Stimulated activated CD8-positive, alpha-beta memory T cell treated with anti-CD3 and anti-CD28 coated beads, Interleukin-15, amount 100 ng/mL, for 48 hours (primary cell): ENCODE results near the gene ZNF430.
"Not testable (repeated sequence)": the region's sequence is repeated elsewhere in the genome, so short reads cannot be mapped to it uniquely, and the experiment has no call there.

Experiments used
- DNase-seq, 2 donors: peaks; one replicate each; pipeline ENCODE4 v3.0.0-alpha.2; 2020; ENCODE audit warnings: low read depth in 2 of 2

The ZNF430 gene

GRCh38 chr19:21020298-21021227 is at the start of gene ZNF430:
ZNF430 (plus strand) TSS chr19:21020657; CDS start chr19:21020801, 144 bp downstream.
- DNase-seq: peak; percentile 89 to 91

GRCh38 chr19:20992788-20993187 is 27.7 kb upstream of the ZNF430 start:
- not testable (repeated sequence) for DNase-seq

DNA sequence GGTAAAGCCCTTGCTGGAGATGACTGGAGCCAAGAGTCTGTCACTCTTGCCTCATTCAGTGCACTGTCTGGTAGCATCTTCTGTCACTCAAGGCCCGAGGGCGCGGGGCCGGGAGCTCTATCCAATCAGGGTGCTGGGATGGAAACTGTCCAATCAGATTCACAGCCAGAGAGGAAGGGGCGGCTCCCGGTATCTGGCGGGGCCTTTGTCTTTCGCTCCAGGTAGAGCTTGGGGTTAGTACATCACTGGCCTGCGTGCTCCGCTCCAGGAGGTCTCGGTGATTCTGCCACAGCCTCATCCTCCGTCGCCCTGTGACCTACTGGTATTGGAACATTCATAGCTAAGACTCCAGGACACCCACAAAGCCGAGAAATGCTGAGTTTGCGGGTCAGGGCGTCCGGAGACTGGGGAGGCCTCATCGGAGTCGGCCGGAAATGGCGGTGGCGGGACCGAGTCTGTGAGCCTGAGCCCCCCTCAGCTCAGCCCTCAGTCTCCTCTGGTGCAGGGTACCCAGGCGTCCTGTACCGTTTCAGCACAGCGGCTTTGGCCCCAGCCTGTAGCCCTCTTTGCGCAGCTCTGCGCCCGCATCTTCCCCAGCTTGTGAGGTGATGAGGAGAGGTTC is 20.6 kb upstream of the ZNF430 start:
- peak; percentile 81 to 86 for DNase-seq

DNA sequence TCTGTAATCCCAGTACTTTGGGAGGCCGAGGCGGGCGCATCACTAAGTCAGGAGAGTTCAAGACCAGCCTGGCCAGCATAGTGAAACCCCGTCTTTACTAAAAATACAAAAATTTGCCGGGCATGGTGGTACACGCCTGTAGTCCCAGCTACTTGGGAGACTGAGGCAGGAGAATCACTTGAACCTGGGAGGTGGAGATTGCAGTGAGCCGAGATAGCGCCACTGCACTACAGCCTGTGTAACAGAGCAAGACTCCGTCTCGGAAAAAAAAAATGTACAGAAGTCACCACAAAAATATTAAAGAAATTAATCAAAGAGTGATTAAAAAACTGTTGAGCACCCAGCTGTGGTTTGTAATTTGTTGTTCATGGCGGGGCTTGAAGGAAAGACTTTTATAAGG is 781 bp downstream of the ZNF430 start:
- DNase-seq: not testable (repeated sequence)

DNA sequence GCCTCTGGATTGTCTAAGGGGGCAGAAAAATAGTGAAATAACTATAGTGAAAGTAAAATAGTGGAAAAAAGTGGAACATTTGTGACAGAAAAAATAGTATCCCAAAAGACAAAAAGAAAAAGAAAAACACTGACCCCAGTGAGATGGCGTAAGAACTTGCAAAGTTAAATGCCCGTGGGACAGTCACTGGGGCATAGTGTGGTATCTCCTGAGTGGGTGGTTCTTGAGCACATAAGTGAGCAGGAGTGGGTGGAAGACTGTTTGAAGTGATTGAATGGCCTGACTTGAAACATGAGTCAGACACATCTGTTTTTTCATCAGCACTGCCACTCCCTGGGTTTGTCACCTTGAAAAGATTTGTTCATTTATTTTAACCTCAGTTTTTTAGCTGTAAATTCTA is 2.5 kb downstream of the ZNF430 start:
- DNase-seq: peak in 1 of 2 donors; percentile 33

- DNase-seq: no peak
These were observed 3.4 kb downstream of the ZNF430 start for GRCh38 chr19:21023901-21024300.

- no peak for DNase-seq
These were observed 8.5 kb downstream of the ZNF430 start for GRCh38 chr19:21028969-21029268.

- DNase-seq: no peak
These were observed 24.6 kb downstream of the ZNF430 start for GRCh38 chr19:21045028-21045427.

- DNase-seq: no peak
These were observed 26.0 kb downstream of the ZNF430 start for GRCh38 chr19:21046489-21046888.

GRCh38 chr19:21047716-21048115 is 27.3 kb downstream of the ZNF430 start:
- no peak for DNase-seq

- DNase-seq: no peak
These were observed 32.4 kb downstream of the ZNF430 start for GRCh38 chr19:21052902-21053301.

DNA sequence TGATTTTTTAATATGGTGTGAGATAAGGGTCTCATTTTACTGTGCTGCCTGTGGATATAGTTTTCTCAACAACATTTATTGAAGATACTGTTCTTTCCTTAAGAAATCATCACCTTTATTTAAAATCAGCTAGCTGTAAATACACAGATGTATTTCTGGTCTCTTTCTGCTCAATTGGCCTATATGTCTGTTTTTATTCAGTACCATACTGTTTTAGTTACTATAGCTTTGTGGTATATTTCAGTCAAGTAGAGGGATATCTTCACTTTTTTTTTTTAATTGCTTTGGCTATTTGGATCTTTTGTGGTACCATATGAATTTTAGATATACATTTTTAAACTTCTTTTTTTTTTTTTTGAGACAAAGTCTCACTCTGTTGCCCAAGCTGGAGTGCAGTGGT is 44.9 kb downstream of the ZNF430 start:
- DNase-seq: no peak

DNA sequence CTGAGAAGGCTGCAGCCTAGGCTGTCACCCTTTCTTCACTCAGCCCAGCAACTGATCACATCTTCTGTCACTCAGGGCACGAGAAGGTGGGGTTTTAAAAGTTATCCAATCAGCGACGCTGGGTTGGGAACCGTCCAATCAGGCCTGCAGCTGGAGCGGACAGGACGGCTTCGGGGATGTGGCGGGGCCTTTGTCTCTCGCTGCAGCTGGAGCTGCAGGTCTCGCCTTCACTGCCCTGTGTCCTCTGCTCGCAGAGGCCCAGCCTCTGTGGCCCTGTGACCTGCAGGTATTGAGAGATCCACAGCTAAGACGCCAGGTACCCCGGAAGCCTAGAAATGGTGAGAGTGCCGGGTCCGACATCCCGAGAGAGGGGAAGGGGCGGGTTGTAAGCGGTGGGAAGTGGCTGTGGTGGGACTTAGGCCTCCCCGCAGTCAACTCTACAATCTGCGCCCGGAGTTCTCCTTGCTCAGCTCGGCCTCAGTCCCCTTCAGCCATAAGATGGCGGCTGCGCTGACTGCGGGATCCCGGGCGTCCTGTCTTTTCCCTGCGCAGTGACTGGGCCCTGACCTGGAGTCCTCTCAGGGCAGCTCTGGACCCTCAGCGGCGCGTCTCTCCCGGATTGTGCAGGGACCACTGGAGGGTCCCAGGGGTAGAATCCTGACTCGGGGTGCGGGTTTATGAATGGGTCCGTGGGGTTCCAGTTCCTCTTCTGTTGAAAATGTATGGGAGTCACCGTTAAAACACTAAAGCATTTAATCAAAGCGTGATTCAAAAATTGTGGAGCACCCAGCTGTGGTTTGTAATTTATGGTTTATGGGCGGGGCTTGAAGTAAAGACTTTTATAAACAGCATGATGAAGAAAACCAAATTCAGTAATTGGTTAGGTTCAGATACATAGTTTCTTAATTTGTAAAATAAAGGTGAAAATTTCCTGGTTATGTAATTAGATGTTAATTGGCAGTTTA is 61.8 kb downstream of the ZNF430 start, which contains the start of gene ZNF714:
Gene ZNF714, plus strand, starts transcription at position 193 of the 965 bp plus-strand sequence. CDS start 16,066 bp downstream, outside the sequence.
- peak; percentile 66 to 79 for DNase-seq

DNA sequence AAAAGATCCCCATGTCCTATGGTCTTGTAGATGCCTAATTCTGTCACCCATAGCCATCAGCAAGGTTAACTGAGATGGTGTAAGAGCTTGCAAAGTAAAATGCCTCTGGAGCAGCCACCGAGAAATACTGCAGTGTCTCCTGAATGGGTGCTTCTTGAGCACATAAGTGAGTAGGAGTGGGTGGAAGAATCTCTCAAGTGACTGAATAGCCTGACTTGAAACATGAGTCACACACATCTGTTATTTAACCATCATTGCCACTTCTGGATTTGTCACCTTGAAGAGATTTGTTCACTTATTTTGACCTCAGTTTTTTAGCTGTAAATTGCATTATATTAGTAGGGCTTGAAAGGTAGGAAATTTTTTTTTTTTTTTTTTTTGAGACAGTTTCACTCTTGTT is 63.9 kb downstream of the ZNF430 start:
- DNase-seq: peak in 1 of 2 donors; percentile 15

- DNase-seq: no peak
These were observed 67.4 kb downstream of the ZNF430 start for GRCh38 chr19:21087871-21088270.

DNA sequence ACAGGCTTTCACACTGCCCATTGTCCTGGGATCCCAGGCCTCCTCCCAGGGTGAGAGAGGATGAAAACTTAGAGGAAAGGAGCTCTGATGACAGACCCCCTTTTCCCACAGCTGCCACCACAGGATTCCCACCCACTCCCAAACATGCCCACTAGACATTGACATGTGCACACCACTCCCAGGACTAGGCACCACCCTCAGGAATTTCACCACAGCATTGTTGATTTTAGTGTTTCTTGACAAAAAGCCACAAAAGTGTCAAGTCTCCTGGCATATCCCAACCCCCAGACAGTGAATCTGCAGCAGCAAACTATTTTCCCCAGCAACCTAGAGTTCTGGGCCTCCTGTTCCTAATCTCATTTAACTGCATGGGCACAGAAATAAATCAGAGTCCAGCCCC is 71.7 kb downstream of the ZNF430 start:
- no peak for DNase-seq

GRCh38 chr19:21094347-21095025 is 74.0 kb downstream of the ZNF430 start:
- no peak for DNase-seq

- DNase-seq: no peak
These were observed 77.8 kb downstream of the ZNF430 start for GRCh38 chr19:21098291-21098690.

GRCh38 chr19:21101521-21102242 is 81.2 kb downstream of the ZNF430 start:
- no peak for DNase-seq

DNA sequence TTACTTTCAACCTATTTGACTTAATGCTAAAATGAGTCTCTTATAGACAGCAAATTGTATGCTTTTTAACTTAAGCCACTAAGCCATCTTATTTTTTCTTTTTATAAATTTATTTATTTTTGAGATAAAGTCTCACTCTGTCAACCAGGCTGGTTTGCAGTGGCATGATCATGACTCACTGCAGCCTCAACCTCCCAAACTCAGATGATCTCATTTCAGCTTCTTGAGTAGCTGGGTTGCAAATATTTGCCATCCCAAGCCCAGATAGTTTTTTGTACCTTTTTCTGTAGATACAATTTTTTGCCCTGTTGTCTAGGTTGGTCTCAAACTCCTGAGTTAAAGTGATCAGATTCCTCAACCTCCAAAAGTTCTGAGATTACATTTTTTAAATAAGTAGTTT is 88.7 kb downstream of the ZNF430 start:
- no peak for DNase-seq
